Measurements from ENCODE around the gene EPYC.

- TF ChIP-seq EZH2 (IDR thresholded peaks at IDR 0.05; ENCODE audit: insufficient read depth, poor library complexity, severe bottlenecking) (no peak), EZH2phosphoT487 (IDR thresholded peaks at IDR 0.05; ENCODE audit: insufficient read depth, low read depth) (no peak)
Measured at GRCh38 chr12:90925562-90925961, 79.2 kb downstream of the EPYC start.

Data from GM23248 (cell line).